Endothelial cell of umbilical vein (primary cell): ENCODE measurements around the gene MBOAT2. TPM values are rescaled to one million over a fixed set of nuclear protein-coding genes. Genes with fewer than 3 reads are reported as not detected.

ENCODE experiments used
- BruUV-seq: library from RNA; stranded (reverse); fragments of 400-500 nt; replicated peaks from 2 replicates; lab custom pipeline; 2021; lab: Mats Ljungman, UMichigan
- CTCF ChIA-PET: fragments of 300-600, 350-600 bp; sonication (Branson Sonifier 250); formaldehyde crosslinking; loops from one replicate; lab custom pipeline; 2021; ENCODE audit warnings: antibody characterized with exemption, inconsistent platforms; lab: Charles Lee
- POLR2A ChIA-PET: fragments of 300-600, 350-600 bp; sonication (Branson Sonifier 250); formaldehyde crosslinking; loops from one replicate; lab custom pipeline; 2021; ENCODE audit warnings: antibody characterized with exemption, inconsistent platforms; lab: Charles Lee
- DNase-seq: peaks from one replicate; pipeline ENCODE4 v3.0.0-alpha.2; 2011; ENCODE audit warnings: low read depth, low spot score
- FAIRE-seq: peaks from 2 replicates; lab custom pipeline; 2011; peaks lifted over from hg19 to GRCh38; lab: Jason Lieb, UNC
- H2AFZ ChIP-seq: 2 replicates; pipeline ENCODE4 v1.6.0; 2012; ENCODE audit warnings: low read depth, low read length, control low read depth, inconsistent platforms
- H3K27ac ChIP-seq: 2 replicates; pipeline ENCODE4 v1.5.1; 2011; ENCODE audit warnings: low read depth, mild to moderate bottlenecking, control low read depth, low read length, moderate library complexity; ENCODE audit not compliant: insufficient read depth
- H3K27me3 ChIP-seq, 2 experiments: 2 replicates each; pipeline versions ENCODE4 v1.6.0 to v1.6.1; 2011; ENCODE audit warnings: low read length in 2 of 2, mixed read lengths in 1 of 2; ENCODE audit not compliant: control insufficient read depth in 2 of 2, insufficient read depth in 2 of 2
- H3K36me3 ChIP-seq, 2 experiments: 2 replicates in 1 of 2; 3 replicates in 1 of 2; pipeline ENCODE4 v1.5.1; 2011; ENCODE audit warnings: low read length in 2 of 2, mild to moderate bottlenecking in 1 of 2, moderate library complexity in 1 of 2; ENCODE audit not compliant: control insufficient read depth in 2 of 2, insufficient read depth in 2 of 2; ENCODE audit errors: extremely low read depth in 1 of 2
- H3K4me1 ChIP-seq: 3 replicates; pipeline ENCODE4 v1.5.1; 2011; ENCODE audit warnings: mild to moderate bottlenecking, low read length; ENCODE audit not compliant: control insufficient read depth, insufficient read depth; ENCODE audit errors: extremely low read depth
- H3K4me2 ChIP-seq: 2 replicates; pipeline ENCODE4 v1.6.1; 2011; ENCODE audit warnings: low read length, control low read depth, mixed read lengths; ENCODE audit not compliant: insufficient read depth
- H3K4me3 ChIP-seq, 3 experiments: fragments of 200-600 bp in 1 of 3; sonication (generic), shearing (Covaris generic) in 1 of 3; replicated peaks in 1 of 3; 2 replicates each; pipeline ENCODE4 v1.5.1; 2011 to 2016; ENCODE audit warnings: control low read depth in 3 of 3, low read length in 3 of 3, mild to moderate bottlenecking in 2 of 3, inconsistent platforms in 1 of 3, low read depth in 1 of 3, moderate library complexity in 1 of 3; ENCODE audit not compliant: insufficient read depth in 1 of 3
- H3K79me2 ChIP-seq: 2 replicates; pipeline ENCODE4 v1.6.0; 2012; ENCODE audit warnings: low read length, inconsistent platforms; ENCODE audit not compliant: control insufficient read depth, insufficient read depth
- H3K9ac ChIP-seq: replicated peaks from 2 replicates; pipeline ENCODE3; 2011; ENCODE audit warnings: low read length, control low read depth; ENCODE audit not compliant: insufficient read depth; ENCODE audit errors: extremely low read depth
- H3K9me1 ChIP-seq: replicated peaks from 3 replicates; pipeline ENCODE4 v1.6.0; 2011; ENCODE audit warnings: mild to moderate bottlenecking, low read length; ENCODE audit not compliant: control insufficient read depth, insufficient read depth; ENCODE audit errors: extremely low read depth
- H3K9me3 ChIP-seq: replicated peaks from 2 replicates; pipeline ENCODE4 v1.5.1; 2012; ENCODE audit warnings: low read length, inconsistent platforms; ENCODE audit not compliant: control insufficient read depth, insufficient read depth
- H4K20me1 ChIP-seq: replicated peaks from 2 replicates; pipeline ENCODE3; 2011; ENCODE audit warnings: mild to moderate bottlenecking, low read length; ENCODE audit not compliant: control insufficient read depth, insufficient read depth; ENCODE audit errors: extremely low read depth
- CTCF ChIP-seq, 2 donors: IDR thresholded peaks; 1 replicate in 1 of 2; 2 replicates in 1 of 2; pipeline ENCODE4 v1.5.1; 2011; ENCODE audit warnings: low read length in 2 of 2, mild to moderate bottlenecking in 2 of 2, moderate library complexity in 2 of 2, control low read depth in 1 of 2, inconsistent platforms in 1 of 2, low read depth in 1 of 2; ENCODE audit not compliant: insufficient read depth in 1 of 2; ENCODE audit errors: extremely low read depth in 1 of 2
- EZH2 ChIP-seq: IDR thresholded peaks from 2 replicates; pipeline ENCODE4 v1.6.1; 2012; ENCODE audit warnings: borderline replicate concordance, low read depth, mild to moderate bottlenecking, moderate library complexity, low read length, inconsistent platforms; ENCODE audit not compliant: severe bottlenecking
- FOS ChIP-seq: IDR thresholded peaks from 2 replicates; pipeline ENCODE4 v1.6.1; 2011; ENCODE audit warnings: mild to moderate bottlenecking, low read length, moderate library complexity, borderline replicate concordance; ENCODE audit not compliant: insufficient read depth
- GATA2 ChIP-seq: IDR thresholded peaks from 2 replicates; pipeline ENCODE4 v1.7.0; 2011; ENCODE audit warnings: low read depth, mild to moderate bottlenecking, moderate library complexity, mixed read lengths, low read length; ENCODE audit not compliant: insufficient read length, insufficient read depth
- JUN ChIP-seq: IDR thresholded peaks from 2 replicates; pipeline ENCODE4 v1.6.1; 2011; ENCODE audit warnings: borderline replicate concordance, low read depth; ENCODE audit not compliant: insufficient read length, insufficient read depth
- MAX ChIP-seq: IDR thresholded peaks from 2 replicates; pipeline ENCODE4 v1.6.1; 2011; ENCODE audit not compliant: insufficient read depth, insufficient read length
- MYC ChIP-seq: IDR thresholded peaks from one replicate; pipeline ENCODE4 v1.6.1; 2011; ENCODE audit warnings: mild to moderate bottlenecking, low read depth, low read length
- POLR2A ChIP-seq: IDR thresholded peaks from 2 replicates; pipeline ENCODE4 v1.6.1; 2012; ENCODE audit warnings: low read depth, mild to moderate bottlenecking, control low read depth, low read length
- POLR2AphosphoS5 ChIP-seq: IDR thresholded peaks from 2 replicates; pipeline ENCODE4 v1.6.1; 2012; ENCODE audit warnings: low read depth, mild to moderate bottlenecking, control low read depth, low read length, moderate library complexity; ENCODE audit not compliant: insufficient read depth
- dilution Hi-C: fragments of 300-500 bp; cut with MboI; formaldehyde crosslinking; loops from one replicate; pipeline ENCODE4 v1.15.0; 2019; ENCODE audit warnings: low sequenced_read_pairs; ENCODE audit not compliant: extremely low pct_ligation_motif_present
- intact Hi-C: fragments of 100-400 bp; cut with micrococcal nuclease; formaldehyde crosslinking; loops from one replicate; pipeline ENCODE4 v1.10.0; 2022
- polyA plus RNA-seq, 4 experiments: library from polyadenylated mRNA; depleted of rRNA in 3 of 4; stranded (reverse) in 3 of 4; unstranded in 1 of 4; fragments of >200 nt; gene quantifications; 2 replicates each; pipeline versions ENCODE4 v1.2.1 to v1.2.3, GENCODE V29; 2011 to 2012; ENCODE audit warnings: missing spikeins in 1 of 4
- total RNA-seq: library from RNA; stranded (reverse); gene quantifications from 2 replicates; pipeline ENCODE4 v1.2.3, GENCODE V29; 2021

Gene MBOAT2
- total and polyA plus RNA-seq, 2 donors (not counting 3 experiments of a cell fraction or from before 2014, with no cell fraction given): 10.9 to 22.1 TPM

GRCh38 chr2:8953525-8953924, 50.0 kb downstream of the MBOAT2 start:
- Histone ChIP-seq H3K9me3 (no peaks in the 10 kb centered on the region), H2AFZ (no peak overlapping the region), H3K4me1 (no peaks in the 10 kb centered on the region), H3K9ac (no peak overlapping the region), H3K4me3 (no peak overlapping the region), H3K27me3 (no peaks in the 10 kb centered on the region), H3K36me3 (no peaks in the 10 kb centered on the region), H3K27ac (no peak overlapping the region), H4K20me1 (no peaks in the 10 kb centered on the region), H3K79me2 (no peaks in the 10 kb centered on the region), H3K9me1 (no peaks in the 10 kb centered on the region), H3K4me2 (no peak overlapping the region)
- TF ChIP-seq GATA2 (no peak), MYC (no peak), EZH2 (no peak), CTCF (IDR thresholded peaks at IDR 0.05; ENCODE audit: extremely low read depth in 1 of 2, insufficient read depth in 1 of 2, low read depth in 1 of 2, low read length in 2 of 2) (no peak), FOS (no peak), MAX (no peak), POLR2A (no peak), JUN (no peak), POLR2AphosphoS5 (no peak)
- FAIRE-seq: no peak
- intact Hi-C loops (no loop called here), dilution Hi-C loops (no loop called here)
- POLR2A ChIA-PET: no interaction called here
- CTCF ChIA-PET: no interaction called here
- no peak for DNase-seq
- BruUV-seq: no TSS peak
